GM12874 (cell line): ENCODE data around the gene NTMT1.

Experiments
- TF ChIP-seq, protein P1 (sequence below): IDR thresholded peaks from 2 replicates; pipeline ENCODE4 v1.5.1; 2011; ENCODE audit warnings: low read depth, mild to moderate bottlenecking, control low read depth, low read length, moderate library complexity; ENCODE audit not compliant: insufficient read depth

The NTMT1 gene

DNA sequence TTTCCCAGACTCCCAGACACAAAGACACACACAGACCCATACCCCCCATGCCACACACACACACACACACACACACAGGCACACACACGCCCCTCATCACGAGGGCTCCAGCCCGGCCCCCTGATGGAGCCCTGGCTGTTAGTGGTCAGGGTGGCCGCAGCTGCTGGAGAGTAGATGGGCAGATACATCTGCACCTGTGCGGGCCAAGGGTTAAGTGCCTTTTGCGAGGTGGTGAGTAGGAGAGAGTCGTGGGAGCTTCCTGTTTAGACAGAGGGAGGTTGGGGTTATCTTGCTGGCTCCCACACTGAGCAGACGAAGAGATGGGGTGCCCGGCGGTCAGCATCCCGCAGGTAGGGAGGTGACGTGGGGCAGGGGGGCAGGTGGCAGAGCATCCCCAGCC lies 47.6 kb downstream of the NTMT1 start:
- TF ChIP-seq, protein P1, sequence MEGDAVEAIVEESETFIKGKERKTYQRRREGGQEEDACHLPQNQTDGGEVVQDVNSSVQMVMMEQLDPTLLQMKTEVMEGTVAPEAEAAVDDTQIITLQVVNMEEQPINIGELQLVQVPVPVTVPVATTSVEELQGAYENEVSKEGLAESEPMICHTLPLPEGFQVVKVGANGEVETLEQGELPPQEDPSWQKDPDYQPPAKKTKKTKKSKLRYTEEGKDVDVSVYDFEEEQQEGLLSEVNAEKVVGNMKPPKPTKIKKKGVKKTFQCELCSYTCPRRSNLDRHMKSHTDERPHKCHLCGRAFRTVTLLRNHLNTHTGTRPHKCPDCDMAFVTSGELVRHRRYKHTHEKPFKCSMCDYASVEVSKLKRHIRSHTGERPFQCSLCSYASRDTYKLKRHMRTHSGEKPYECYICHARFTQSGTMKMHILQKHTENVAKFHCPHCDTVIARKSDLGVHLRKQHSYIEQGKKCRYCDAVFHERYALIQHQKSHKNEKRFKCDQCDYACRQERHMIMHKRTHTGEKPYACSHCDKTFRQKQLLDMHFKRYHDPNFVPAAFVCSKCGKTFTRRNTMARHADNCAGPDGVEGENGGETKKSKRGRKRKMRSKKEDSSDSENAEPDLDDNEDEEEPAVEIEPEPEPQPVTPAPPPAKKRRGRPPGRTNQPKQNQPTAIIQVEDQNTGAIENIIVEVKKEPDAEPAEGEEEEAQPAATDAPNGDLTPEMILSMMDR: no peak

GRCh38 chr9:129674229-129674628 lies 48.3 kb downstream of the NTMT1 start:
- TF ChIP-seq, protein P1: no peak

GRCh38 chr9:129675620-129676019 lies 49.7 kb downstream of the NTMT1 start:
- TF ChIP-seq, protein P1: no peak

- TF ChIP-seq, protein P1: no peak
These were observed 50.3 kb downstream of the NTMT1 start for GRCh38 chr9:129676287-129676686.

DNA sequence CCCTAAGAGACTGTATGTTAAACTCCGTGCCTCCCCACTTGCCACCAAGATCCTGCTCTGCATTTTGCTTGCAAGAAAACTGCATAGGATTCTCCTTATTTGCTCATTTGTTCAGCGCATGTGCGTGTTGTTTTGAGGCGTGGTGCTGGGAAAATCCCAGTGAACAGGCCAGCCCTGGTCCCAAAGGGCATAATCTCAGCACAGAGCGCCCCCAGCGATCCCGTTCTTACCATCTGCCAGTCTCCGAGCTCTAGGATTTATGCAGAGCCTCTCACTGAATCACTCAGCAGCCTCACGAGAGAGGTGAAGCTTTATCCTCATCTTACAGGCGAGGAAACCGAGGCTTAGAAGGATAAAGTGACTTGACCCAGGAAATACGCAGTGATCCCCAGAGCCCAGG lies 51.0 kb downstream of the NTMT1 start:
- TF ChIP-seq, protein P1: no peak

DNA sequence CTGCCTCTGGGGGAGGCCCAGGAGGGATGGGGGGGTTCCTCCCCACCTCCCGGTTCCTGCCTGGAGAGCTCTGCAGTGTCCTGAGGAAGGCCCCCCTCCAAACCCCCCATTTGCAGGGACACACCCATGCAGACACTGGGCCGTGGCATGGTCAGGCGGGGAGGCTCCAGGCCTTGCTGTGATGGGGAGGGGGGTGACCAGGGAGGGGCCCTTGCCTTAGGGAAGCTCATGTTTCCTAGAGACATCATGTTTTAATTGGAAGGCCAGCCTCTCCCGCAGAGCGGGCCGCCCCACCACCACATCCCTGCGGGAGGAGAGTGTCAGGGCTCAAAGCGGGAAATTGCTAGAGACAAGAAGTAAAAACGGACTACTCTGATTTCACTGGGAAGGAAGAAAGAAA lies 51.5 kb downstream of the NTMT1 start:
- TF ChIP-seq, protein P1: no peak

- TF ChIP-seq, protein P1: no peak
These were observed 52.9 kb downstream of the NTMT1 start for GRCh38 chr9:129678844-129679243.

- TF ChIP-seq, protein P1: no peak
These were observed 53.6 kb downstream of the NTMT1 start for GRCh38 chr9:129679537-129679936.
